ENCODE measurements around the gene MMEL1.

MMEL1 gene

GRCh38 chr1:2604844-2605508 lies 27.8 kb downstream of the MMEL1 start:
- DNase-seq (ENCODE audit: low read depth), result no peak

DNA sequence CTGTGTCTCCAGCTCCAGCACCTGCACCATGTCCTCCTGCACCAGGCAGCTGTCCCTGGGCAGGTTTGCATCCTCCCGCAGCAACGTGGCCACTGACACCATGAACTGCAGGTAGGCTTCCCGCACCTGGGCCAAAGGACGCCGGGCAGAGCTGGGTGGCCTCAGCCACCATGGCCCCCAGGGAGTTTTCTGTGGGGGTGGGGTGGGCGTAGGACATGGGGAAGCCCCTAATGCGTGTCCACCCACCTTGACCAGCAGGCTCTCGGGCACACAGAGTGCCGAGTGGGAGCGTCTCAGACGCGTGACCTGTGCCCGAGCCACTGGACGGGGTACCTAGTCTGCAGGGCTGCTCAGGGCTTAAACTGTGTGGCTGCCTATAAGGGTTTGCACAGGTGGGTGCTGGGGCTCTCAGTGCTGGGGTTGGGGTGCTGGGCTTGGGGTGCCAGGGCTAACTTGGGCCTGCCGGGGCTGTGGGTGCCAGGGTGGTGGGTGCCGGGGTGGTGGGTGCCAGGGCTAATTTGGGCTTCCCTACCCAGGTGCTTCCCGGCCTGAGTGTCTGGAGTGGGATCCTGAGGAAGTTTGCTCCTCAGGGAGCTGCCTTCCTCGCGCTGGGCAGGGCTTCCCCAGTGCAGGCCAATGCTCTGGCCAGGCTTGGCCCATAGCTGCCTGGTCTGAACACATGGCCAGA lies 28.5 kb downstream of the MMEL1 start:
- DNase-seq (ENCODE audit: low read depth), result no peak

DNA sequence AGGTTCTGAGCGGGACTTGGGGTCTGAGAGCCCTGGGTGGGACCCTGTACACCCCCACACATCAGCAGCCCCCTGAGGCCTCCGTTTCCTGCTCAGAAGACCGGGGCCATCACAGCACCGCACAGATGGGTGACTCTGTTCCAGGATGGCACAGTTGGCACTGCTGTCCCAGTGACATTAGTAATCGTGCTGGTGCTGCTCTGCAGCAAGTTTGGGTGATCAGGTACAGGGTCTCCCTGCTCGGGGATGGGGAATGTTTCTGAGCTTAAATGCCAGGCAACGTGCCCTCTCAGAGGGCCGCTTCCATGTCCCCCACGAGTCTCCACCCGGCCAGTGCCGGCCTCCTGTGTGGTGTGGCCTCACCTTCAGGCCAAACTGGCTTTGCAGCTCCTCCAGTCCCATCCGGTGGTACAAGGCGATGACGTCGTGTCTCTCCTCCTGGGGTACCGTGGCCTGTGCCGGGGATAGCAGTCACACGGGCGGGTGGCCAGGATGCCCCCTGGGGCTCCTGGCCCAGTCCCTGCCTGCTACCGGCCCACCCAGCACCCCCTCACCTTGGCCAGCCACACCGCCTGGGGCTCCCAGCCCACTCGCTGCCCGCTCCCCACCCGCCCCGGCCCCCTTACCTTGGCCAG lies 29.2 kb downstream of the MMEL1 start:
- DNase-seq (ENCODE audit: low read depth), result no peak

DNA sequence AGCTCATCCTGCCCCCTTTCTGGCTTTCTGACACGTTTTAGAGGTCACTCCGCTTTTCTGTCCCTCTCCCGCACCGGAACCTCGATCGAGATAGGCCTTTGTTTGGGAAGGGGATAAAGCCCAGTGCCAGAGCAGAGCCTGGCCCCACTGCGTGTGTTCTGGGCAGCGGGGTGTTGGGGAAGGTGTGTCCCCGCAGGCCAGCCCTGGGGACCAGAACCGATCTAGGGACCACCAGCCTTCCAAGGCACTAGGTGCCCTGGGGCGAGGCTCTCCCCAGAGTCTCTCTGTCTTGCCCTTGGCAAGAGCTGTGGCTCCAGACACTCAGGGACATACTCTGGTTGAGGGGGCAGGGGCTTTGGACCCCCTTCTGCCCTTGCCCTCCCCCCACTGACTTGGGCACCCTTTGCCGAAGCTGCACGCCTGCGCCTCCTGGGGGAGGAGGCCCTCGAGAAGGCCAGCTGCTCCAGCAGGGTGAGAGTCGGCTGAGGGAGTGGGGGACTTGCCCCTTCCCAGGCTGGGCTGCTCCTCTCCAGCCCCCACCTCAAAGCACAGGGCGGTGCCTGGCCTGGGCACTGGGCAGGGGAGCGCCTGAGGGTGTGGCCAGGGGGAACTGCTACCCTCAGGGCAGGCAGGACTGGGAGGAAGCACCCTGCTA lies 29.8 kb downstream of the MMEL1 start:
- no peak for DNase-seq (ENCODE audit: low read depth)

DNA sequence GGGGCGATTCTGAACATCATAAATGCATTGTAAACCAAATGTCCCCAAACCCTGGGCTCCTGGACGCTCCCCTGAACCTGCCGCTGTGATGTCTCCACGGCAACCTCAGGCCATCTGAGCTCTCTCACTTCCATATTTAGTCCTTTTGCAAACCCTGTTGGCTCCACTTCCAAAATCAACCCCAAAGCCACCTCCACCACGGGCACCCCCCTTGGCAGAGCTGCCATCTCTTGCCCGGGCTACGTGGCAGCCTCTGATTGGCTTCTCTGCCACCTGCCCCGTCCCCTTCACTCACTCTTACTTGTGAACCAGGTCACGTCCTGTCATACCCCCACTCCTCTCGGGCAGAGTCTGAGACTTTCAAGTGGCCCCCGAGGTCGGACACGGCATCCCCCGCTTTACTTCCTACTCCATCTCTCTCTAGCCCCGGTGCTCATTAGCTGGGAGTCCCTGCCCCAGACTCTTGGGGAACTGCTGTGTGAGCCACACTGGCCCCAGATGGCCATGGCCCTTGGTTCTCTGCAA lies 30.4 kb downstream of the MMEL1 start:
- no peak for DNase-seq (ENCODE audit: low read depth)

- DNase-seq (ENCODE audit: low read depth), result no peak
These were observed 31.0 kb downstream of the MMEL1 start for GRCh38 chr1:2601721-2602303.

GRCh38 chr1:2598329-2598931 lies 34.4 kb downstream of the MMEL1 start:
- DNase-seq (ENCODE audit: low read depth), result no peak

DNA sequence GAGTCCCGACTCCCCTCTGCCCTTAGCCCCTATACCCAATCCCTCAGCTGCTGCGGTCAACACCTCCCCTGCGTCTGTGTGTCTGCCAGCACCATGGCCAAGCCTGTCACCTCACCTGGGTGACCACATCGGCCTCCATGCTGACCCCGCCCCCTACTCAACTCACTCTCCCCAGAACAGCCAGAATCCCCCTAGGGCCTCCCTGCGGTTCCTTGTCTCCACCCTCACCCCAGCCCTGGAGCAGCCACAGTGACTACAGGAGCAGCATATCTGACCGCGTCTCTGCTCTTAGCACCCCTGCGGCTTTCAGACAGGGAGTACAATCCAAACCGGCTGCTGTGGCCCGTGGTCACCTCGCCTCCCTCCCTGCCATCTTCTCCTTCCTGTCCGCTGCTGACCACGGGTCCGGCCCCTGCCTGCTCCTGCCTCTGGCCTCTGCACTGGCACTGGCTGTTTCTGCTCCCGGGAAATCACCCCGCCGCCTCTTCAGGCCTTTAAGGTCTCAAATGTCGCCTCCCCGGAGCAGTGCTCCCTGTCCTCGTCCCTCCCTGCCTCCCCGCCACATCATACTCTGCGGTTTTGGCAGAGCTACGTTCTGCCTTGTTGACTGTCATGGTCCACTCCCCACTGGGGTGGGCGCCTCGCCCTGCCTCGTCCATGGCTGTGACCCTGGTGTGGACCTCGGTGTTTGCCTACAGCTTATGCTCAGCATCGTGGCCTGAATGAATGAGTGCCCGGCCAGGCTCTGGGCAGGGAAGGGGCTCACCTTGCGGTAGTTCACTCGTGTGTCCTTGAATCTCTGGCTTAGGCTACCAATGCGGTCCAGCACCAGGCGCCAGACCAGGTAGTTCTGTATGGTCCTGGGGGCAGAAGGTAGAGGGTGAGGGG lies 35.1 kb downstream of the MMEL1 start:
- no peak for DNase-seq (ENCODE audit: low read depth)

GRCh38 chr1:2596530-2597333 lies 36.1 kb downstream of the MMEL1 start:
- no peak for DNase-seq (ENCODE audit: low read depth)

DNA sequence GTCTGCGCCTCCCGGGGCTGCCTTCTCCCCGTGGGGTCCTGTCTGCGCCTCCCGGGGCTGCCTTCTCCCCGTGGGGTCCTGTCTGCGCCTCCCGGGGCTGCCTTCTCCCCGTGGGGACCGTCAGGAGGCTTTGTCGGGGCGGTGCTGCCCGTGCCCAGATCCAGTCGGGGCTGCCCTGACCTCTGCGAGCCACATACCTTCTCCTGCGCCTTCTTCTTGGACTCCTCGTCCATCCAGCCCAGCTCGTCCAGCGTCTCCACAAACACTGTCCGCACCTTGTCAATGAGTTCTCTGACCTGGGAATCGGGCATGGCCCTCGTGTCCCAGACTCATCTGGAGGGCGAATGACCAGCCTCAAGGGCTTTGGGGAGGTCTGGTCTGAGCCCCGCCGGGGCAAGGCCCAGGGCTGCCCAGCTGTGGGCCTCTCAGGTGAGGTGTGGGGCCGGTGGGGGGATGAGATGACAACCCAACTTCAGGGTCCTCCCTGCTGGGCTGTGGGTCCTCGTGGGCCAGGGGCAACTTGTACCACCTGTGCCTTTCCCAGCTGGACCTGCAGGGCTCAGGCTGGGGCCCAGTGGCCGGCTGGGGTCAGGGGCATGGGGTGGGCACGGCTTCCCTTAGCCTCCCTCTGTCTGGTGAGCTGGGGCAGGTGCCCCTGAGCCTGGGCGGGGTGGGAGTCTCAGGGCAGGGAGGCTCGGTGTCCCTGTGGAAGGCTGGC lies 36.8 kb downstream of the MMEL1 start:
- no peak for DNase-seq (ENCODE audit: low read depth)

DNA sequence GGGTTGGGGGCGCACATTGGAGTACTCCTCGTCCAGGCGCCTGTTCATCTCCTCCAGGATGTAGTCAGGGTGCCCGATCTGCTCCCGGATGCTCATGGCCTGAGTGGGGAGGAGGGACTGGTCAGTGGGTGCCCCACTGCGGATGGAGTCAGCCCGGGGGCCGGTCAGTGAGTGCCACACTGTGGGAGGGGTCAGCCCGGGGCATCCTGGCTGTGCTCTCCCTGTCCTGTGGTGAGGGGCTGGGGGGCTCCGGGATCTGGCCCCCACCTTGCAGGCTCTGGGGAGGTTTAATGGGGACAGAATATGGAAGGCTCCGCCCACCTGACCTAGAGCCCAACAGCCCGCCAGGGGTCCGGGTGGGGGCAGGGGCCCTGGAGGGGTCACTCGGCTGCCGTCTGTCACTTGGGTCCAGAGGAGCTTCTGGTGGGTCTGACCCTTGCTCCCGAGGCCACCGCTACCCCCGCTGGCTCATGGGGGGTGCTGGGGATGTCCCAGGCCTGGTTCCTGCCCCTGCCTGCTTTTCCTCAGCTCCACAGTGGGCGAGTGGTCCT lies 37.5 kb downstream of the MMEL1 start:
- DNase-seq (ENCODE audit: low read depth), result no peak

DNA sequence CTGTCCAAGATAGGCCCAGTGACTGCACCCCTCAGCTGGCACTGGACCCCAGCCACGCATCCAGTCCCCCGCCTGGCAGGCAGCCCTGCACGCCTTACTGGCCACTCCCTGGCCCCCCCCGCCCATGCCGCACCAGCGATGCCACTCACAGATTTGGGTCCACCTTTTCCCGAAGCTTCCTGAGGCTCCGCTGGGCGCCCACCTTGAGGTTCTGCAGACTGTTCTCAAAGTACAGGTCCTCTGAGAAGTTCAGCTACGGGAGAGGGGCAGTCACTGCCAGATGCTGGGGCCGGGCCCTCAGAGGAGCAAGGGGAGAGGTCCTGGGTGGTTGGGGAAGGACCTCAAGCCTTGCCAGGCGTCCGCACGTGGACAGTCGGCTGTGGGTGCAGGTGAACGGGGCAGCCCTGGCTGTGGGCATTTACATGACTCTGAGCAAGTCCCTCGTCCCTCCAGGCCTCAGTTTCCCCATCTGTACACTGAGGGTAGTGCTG lies 38.1 kb downstream of the MMEL1 start:
- no peak for DNase-seq (ENCODE audit: low read depth)

DNA sequence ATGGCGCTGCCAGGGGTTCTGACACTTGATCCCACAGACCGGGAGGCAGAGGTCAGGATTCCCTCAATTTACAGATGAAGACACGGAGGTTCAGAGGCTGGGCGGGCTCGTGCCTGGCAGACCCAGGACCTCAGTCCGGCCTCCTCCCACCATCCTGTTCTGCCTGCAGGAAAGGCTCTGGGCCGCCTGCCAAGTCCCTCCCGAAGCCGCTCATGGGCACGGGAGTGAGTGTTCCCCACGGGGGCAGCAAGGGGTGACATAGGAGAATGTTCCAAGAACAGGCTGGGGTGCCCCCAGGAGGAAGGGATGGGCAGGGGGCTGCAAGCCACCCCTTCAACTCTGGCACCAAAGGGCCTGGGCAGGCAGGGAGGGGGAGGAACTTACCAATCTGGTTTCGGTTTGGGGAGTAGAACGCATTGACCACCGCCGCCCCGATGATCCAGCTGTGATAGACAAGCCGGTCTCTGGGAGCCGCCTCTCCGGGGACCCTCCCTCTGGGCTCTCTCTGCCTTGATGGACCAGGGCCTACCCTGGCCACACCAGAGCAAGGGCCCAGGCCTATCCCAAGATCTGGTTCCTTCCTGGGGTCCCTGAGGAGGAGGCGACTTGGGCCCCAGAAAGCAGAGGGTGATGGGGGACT lies 38.7 kb downstream of the MMEL1 start:
- peak; percentile 1 for DNase-seq (ENCODE audit: low read depth)

- DNase-seq (ENCODE audit: low read depth), result no peak
These were observed 39.5 kb downstream of the MMEL1 start for GRCh38 chr1:2593251-2593878.

DNA sequence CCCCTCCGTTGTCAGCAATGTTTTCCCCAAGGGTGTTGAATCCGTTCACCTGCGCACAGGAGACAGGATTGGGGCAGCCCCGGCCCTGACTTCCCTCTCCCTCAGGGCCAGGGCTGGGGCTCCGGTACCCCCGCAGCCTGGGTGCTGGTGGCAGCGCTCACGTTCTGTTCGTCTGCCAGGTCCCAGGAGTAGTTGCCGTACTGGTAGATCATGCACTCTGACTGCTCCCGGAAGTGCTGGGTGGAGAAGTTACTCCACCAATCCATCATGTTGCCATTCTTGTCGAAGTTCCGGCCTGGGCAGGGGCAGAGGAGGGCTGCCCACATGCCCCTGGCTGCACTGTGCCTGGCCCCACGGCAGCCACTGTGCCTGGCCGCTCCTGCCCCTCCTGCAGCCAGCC lies 40.1 kb downstream of the MMEL1 start:
- no peak for DNase-seq (ENCODE audit: low read depth)

DNA sequence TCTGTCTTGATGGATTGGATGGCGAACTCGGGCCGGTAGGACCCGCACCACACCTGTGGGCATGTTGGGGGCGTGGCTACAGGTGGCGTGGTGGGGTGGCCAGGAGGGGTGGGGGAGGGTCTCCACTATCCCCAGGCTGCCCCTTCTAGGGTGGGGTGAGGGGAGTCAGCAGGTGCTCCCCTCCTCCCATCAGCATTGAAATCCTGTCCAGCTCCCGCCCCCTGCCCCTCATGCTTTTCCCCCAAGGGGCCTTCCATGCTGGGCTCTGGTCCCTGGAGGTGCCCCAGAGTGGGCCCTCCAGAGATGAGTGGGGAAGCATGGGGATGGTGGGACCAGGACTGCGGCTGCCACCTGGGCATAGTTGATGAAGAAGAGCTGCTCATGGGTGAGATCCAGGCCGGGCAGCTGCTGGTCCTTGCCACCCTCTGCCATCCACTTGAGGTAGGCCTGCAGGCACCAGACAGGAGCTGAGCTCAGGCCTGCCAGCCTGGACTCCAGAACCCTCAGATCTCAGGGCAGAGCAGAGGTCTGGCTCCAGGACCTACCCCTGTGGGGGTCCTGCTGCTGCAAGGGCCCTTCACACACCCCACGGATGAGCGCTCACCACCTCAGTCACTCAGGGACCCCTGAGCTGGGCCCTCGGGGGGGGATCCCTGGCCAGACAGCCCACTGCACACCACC lies 41.1 kb downstream of the MMEL1 start:
- no peak for DNase-seq (ENCODE audit: low read depth)

- DNase-seq (ENCODE audit: low read depth), result no peak
These were observed 41.6 kb downstream of the MMEL1 start for GRCh38 chr1:2591233-2591580.

Measured in GM04504 (cell line).